IMR-90 (cell line): Measurements from ENCODE around the gene PRRT2. TPM values are rescaled to one million over a fixed set of nuclear protein-coding genes. Genes with fewer than 3 reads are reported as not detected.

ENCODE experiments used
- ATAC-seq: fragments of 200-7000 bp; cut with Tn5 transposase; 2 replicates; pipeline ENCODE4 v1.9.1; 2020; ENCODE audit warnings: low read depth, mild to moderate bottlenecking, moderate library complexity
- BruUV-seq: library from RNA; stranded (reverse); fragments of 400-500 nt; replicated peaks from 2 replicates; lab custom pipeline; 2021; lab: Mats Ljungman, UMichigan
- CTCF ChIA-PET: fragments of 300-600 bp; formaldehyde crosslinking; extraction: SDS; loops from one replicate; lab custom pipeline; 2021; ENCODE audit warnings: antibody characterized with exemption; lab: Yijun Ruan, JAX
- POLR2A ChIA-PET: fragments of 300-600 bp; sonication (Branson Sonifier 250); formaldehyde crosslinking; loops from one replicate; lab custom pipeline; 2022; ENCODE audit warnings: antibody characterized with exemption; ENCODE audit not compliant: unreplicated experiment; lab: Charles Lee
- DNase-seq: peaks from one replicate; pipeline ENCODE4 v3.0.0; 2013
- H2AFZ ChIP-seq: replicated peaks from 2 replicates; pipeline ENCODE3; 2013; ENCODE audit warnings: low read length, mild to moderate bottlenecking; ENCODE audit not compliant: poor library complexity
- H2AK5ac ChIP-seq: 2 replicates; pipeline ENCODE4 v1.6.1; 2013; ENCODE audit warnings: low read depth, low read length, inconsistent platforms
- H2AK9ac ChIP-seq: replicated peaks from 2 replicates; pipeline ENCODE3; 2013; ENCODE audit warnings: mild to moderate bottlenecking, low read depth, low read length, moderate library complexity; ENCODE audit not compliant: poor library complexity
- H2BK120ac ChIP-seq: 2 replicates; pipeline ENCODE4 v1.6.1; 2013; ENCODE audit warnings: low read depth, low read length, inconsistent platforms
- H2BK15ac ChIP-seq: 3 replicates; pipeline ENCODE4 v1.6.1; 2013; ENCODE audit warnings: low read depth, low read length, inconsistent platforms
- H2BK20ac ChIP-seq: 2 replicates; pipeline ENCODE4 v1.6.1; 2013; ENCODE audit warnings: low read depth, mild to moderate bottlenecking, inconsistent platforms, low read length, moderate library complexity
- H2BK5ac ChIP-seq: 2 replicates; pipeline ENCODE4 v1.6.1; 2013; ENCODE audit warnings: mild to moderate bottlenecking, low read depth, low read length, inconsistent platforms; ENCODE audit not compliant: poor library complexity, severe bottlenecking
- H3K14ac ChIP-seq: replicated peaks from 2 replicates; pipeline ENCODE4 v1.6.1; 2013; ENCODE audit warnings: low read depth, low read length, inconsistent platforms
- H3K18ac ChIP-seq: 2 replicates; pipeline ENCODE4 v1.6.1; 2013; ENCODE audit warnings: low read depth, low read length, control low read depth
- H3K23ac ChIP-seq: 2 replicates; pipeline ENCODE4 v1.6.1; 2013; ENCODE audit warnings: low read depth, low read length, inconsistent platforms
- H3K27ac ChIP-seq: 2 replicates; pipeline ENCODE4 v1.5.1; 2013; ENCODE audit warnings: mild to moderate bottlenecking, control low read depth, low read length; ENCODE audit not compliant: insufficient read depth
- H3K27me3 ChIP-seq: 2 replicates; pipeline ENCODE4 v1.6.1; 2013; ENCODE audit warnings: low read length; ENCODE audit not compliant: control insufficient read depth, insufficient read depth
- H3K36me3 ChIP-seq: 2 replicates; pipeline ENCODE4 v1.6.1; 2013; ENCODE audit warnings: low read length, mixed read lengths; ENCODE audit not compliant: control insufficient read depth, insufficient read depth
- H3K4ac ChIP-seq: 2 replicates; pipeline ENCODE4 v1.6.1; 2013; ENCODE audit warnings: low read depth, low read length, inconsistent platforms
- H3K4me1 ChIP-seq: 2 replicates; pipeline ENCODE4 v1.6.1; 2013; ENCODE audit warnings: low read length, mixed read lengths; ENCODE audit not compliant: control insufficient read depth, insufficient read depth
- H3K4me2 ChIP-seq: 2 replicates; pipeline ENCODE4 v1.6.1; 2013; ENCODE audit warnings: low read depth, mild to moderate bottlenecking, control low read depth, low read length, moderate library complexity
- H3K4me3 ChIP-seq: 2 replicates; pipeline ENCODE4 v1.5.1; 2013; ENCODE audit warnings: low read depth, mild to moderate bottlenecking, control low read depth, low read length, moderate library complexity; ENCODE audit not compliant: insufficient read depth
- H3K56ac ChIP-seq: 2 replicates; pipeline ENCODE4 v1.6.1; 2013; ENCODE audit warnings: low read length, inconsistent platforms; ENCODE audit not compliant: insufficient read depth; ENCODE audit errors: extremely low read depth
- H3K79me1 ChIP-seq, 2 experiments: 2 replicates each; pipeline ENCODE4 v1.6.1; 2013; ENCODE audit warnings: low read length in 2 of 2, inconsistent platforms in 1 of 2, low read depth in 1 of 2
- H3K9ac ChIP-seq: 2 replicates; pipeline ENCODE4 v1.6.1; 2013; ENCODE audit warnings: low read depth, low read length, control low read depth
- H3K9me1 ChIP-seq: 2 replicates; pipeline ENCODE4 v1.6.1; 2013; ENCODE audit warnings: low read length, inconsistent platforms; ENCODE audit not compliant: insufficient read depth
- H3K9me3 ChIP-seq: 2 replicates; pipeline ENCODE4 v1.6.1; 2013; ENCODE audit warnings: low read length; ENCODE audit not compliant: control insufficient read depth, insufficient read depth
- H4K20me1 ChIP-seq: 2 replicates; pipeline ENCODE4 v1.6.1; 2013; ENCODE audit warnings: low read length, inconsistent platforms; ENCODE audit not compliant: insufficient read depth
- H4K5ac ChIP-seq: 2 replicates; pipeline ENCODE4 v1.6.1; 2013; ENCODE audit warnings: mild to moderate bottlenecking, low read depth, low read length, control low read depth
- H4K8ac ChIP-seq, 2 experiments: 2 replicates each; pipeline ENCODE4 v1.6.1; 2013; ENCODE audit warnings: low read depth in 2 of 2, low read length in 2 of 2, control low read depth in 1 of 2, inconsistent platforms in 1 of 2
- H4K91ac ChIP-seq: 2 replicates; pipeline ENCODE4 v1.6.1; 2013; ENCODE audit warnings: low read depth, low read length, inconsistent platforms; ENCODE audit not compliant: insufficient read depth
- CHD1 ChIP-seq: IDR thresholded peaks from 2 replicates; pipeline ENCODE4 v1.6.1; 2012; ENCODE audit warnings: low read depth, low read length, improper control_type of control experiment
- FOS ChIP-seq: fragments of 150-350 bp; IDR thresholded peaks from 2 replicates; pipeline ENCODE4 v1.6.1; 2016; ENCODE audit warnings: low read depth, low read length
- MAZ ChIP-seq: IDR thresholded peaks from 2 replicates; pipeline ENCODE4 v1.6.1; 2012; ENCODE audit warnings: low read depth, mild to moderate bottlenecking, low read length, improper control_type of control experiment, moderate library complexity, borderline replicate concordance
- RFX5 ChIP-seq: IDR thresholded peaks from 2 replicates; pipeline ENCODE4 v1.8.0; 2012; ENCODE audit warnings: low read depth, mild to moderate bottlenecking, low read length, moderate library complexity
- USF2 ChIP-seq: fragments of 150-350 bp; IDR thresholded peaks from 2 replicates; pipeline ENCODE4 v1.6.1; 2017; ENCODE audit warnings: mild to moderate bottlenecking, antibody characterized with exemption, low read length, low read depth
- WGBS, 2 experiments: methylation state at CpG; one replicate each; pipeline versions ENCODE4 v1.1.5 to v1.1.7; 2013; ENCODE audit warnings: missing lambda C conversion rate in 2 of 2; ENCODE audit not compliant: insufficient read length in 1 of 2; ENCODE audit errors: extremely low coverage in 2 of 2; 5-methylcytosine and 5-hydroxymethylcytosine counted together
- dilution Hi-C: fragments of 300-500 bp; cut with HindIII; formaldehyde crosslinking; loops from one replicate; pipeline ENCODE4 v1.14.3; 2018; ENCODE audit warnings: low sequenced_read_pairs; ENCODE audit not compliant: unreplicated experiment
- in situ Hi-C: fragments of 300-500 bp; cut with MboI; formaldehyde crosslinking; loops from 3 replicates; pipeline ENCODE4 v1.14.3; 2019; ENCODE audit warnings: low sequenced_read_pairs, inconsistent platforms, mixed read lengths
- intact Hi-C: fragments of 100-400 bp; cut with micrococcal nuclease; formaldehyde crosslinking; loops from 2 replicates; pipeline ENCODE4 v1.10.0; 2022
- polyA plus RNA-seq, 3 experiments: library from polyadenylated mRNA; depleted of rRNA; stranded (reverse); fragments of >200 nt; gene quantifications; 2 replicates each; pipeline ENCODE4 v1.2.3, GENCODE V29; 2012; ENCODE audit warnings: low replicate concordance in 1 of 3
- total RNA-seq: library from RNA; depleted of rRNA; stranded (reverse); fragments of >200 nt; gene quantifications from 2 replicates; pipeline ENCODE4 v1.2.3, GENCODE V29; 2012

The PRRT2 gene
- total and polyA plus RNA-seq, 2 of the 4 experiments (the other 2 are of a cell fraction), result 0.90 to 10.5 TPM

DNA sequence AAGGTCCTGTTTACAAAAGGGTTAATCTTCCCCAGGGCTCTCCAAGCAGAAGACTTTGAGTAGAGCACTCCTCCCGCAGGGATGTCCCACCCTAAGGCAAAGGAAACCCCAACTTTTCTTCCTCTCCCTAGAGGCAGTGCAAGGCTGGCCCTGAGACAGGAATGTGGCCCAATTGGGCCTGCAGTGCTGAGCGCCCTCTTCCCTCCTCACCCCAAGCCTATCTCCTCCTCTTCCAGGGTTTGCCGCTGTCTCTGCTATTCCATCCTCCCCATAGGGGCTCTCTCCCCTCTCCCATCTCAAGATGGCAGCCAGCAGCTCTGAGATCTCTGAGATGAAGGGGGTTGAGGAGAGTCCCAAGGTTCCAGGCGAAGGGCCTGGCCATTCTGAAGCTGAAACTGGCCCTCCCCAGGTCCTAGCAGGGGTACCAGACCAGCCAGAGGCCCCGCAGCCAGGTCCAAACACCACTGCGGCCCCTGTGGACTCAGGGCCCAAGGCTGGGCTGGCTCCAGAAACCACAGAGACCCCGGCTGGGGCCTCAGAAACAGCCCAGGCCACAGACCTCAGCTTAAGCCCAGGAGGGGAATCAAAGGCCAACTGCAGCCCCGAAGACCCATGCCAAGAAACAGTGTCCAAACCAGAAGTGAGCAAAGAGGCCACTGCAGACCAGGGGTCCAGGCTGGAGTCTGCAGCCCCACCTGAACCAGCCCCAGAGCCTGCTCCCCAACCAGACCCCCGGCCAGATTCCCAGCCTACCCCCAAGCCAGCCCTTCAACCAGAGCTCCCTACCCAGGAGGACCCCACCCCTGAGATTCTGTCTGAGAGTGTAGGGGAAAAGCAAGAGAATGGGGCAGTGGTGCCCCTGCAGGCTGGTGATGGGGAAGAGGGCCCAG lies 1.0 kb downstream of the PRRT2 start:
- peak overlapping the region; percentile 80 for H3K14ac ChIP-seq
- peak overlapping the region; percentile 73; the same call in 1 of the 2 replicates for H2AK5ac ChIP-seq
- H3K23ac ChIP-seq, result peak overlapping the region; percentile 94
- H3K4me2 ChIP-seq, result peak overlapping the region; percentile 59
- peak overlapping the region; percentile 90 for H2AFZ ChIP-seq
- WGBS, 2 experiments, result 63% methylated on average over 5 of the region's 9 CpGs; no CpG with 5 or more reads in 1 of the 2 experiments
- peaks cover 13% of the 10 kb centered on the region for H3K9me1 ChIP-seq
- peak overlapping the region; percentile 68 for H3K9ac ChIP-seq
- DNase-seq (no peak), ATAC-seq (no peak)
- peak overlapping the region; percentile 25 for H4K5ac ChIP-seq
- intact Hi-C loops, result loop anchor here (2.0 kb wide), 1 partner anchor 186 kb away; no protein-coding TSS in a partner anchor
- peak overlapping the region; percentile 37 for H2BK5ac ChIP-seq
- no peak overlapping the region; the same call in 2 of the 3 replicates for H2BK15ac ChIP-seq
- peaks cover 25% of the 10 kb centered on the region for H4K20me1 ChIP-seq
- dilution Hi-C loops, result no loop called here
- H2AK9ac ChIP-seq, result peak overlapping the region; percentile 95
- H2BK20ac ChIP-seq, result no peak overlapping the region
- peaks cover 13 to 53% of the 10 kb centered on the region in 2 experiments for H3K79me1 ChIP-seq
- CTCF ChIA-PET, result interaction anchor here (0.6 kb wide), 1 partner anchor 90 kb away, joined by 3 read pairs; no protein-coding TSS in a partner anchor
- peaks cover 28% of the 10 kb centered on the region for H3K4me1 ChIP-seq
- H3K4ac ChIP-seq, result peak overlapping the region; percentile 86
- in situ Hi-C loops, result no loop called here
- peaks cover 12% of the 10 kb centered on the region for H3K36me3 ChIP-seq
- POLR2A ChIA-PET, result interaction anchor here (0.5 kb wide), 1 partner anchor 9 kb away, joined by 4 read pairs; no protein-coding TSS in a partner anchor
- H3K4me3 ChIP-seq, result peak overlapping the region; percentile 80
- H2BK120ac ChIP-seq, result peak overlapping the region; percentile 55
- TF ChIP-seq FOS, result no peak
- TF ChIP-seq MAZ, result no peak
- TF ChIP-seq CHD1, result no peak
- TF ChIP-seq USF2, result no peak
- TF ChIP-seq RFX5, result no peak
- H3K9me3 ChIP-seq, result no peaks in the 10 kb centered on the region
- no peaks in the 10 kb centered on the region for H3K27me3 ChIP-seq
- peak overlapping the region; percentile 5; the same call in 1 of the 2 replicates for H3K18ac ChIP-seq
- peak overlapping the region; percentile 65 for H3K27ac ChIP-seq
- peak overlapping the region; percentile 29; the same call in 1 of the 2 replicates for H4K91ac ChIP-seq
- peak overlapping the region; percentile 54; the same call in 1 of the 2 replicates for H3K56ac ChIP-seq
- BruUV-seq, result no TSS peak
- peak overlapping the region; percentile 28 to 52; a peak in 2 of 4 replicates for H4K8ac ChIP-seq
